Gastrocnemius medialis (tissue), 4 donors: ENCODE results near the gene CHI3L1.

Source experiments
- POLR2A ChIP-seq, 2 donors: fragments of 450-650 bp; IDR thresholded peaks; one replicate each; pipeline ENCODE4 v1.6.1; 2017; ENCODE audit warnings: antibody characterized with exemption in 2 of 2, mild to moderate bottlenecking in 2 of 2, moderate library complexity in 2 of 2
- TF ChIP-seq, protein P1 (sequence below), 5 experiments: fragments of 450-650 bp in 3 of 5; fragments of 200-600 bp in 2 of 5; sonication (generic) in 2 of 5; IDR thresholded peaks in 4 of 5; conservative IDR thresholded peaks in 1 of 5; 1 replicate in 4 of 5; 2 replicates in 1 of 5; pipeline ENCODE4 v1.5.1; 2016 to 2019; ENCODE audit warnings: antibody characterized with exemption in 5 of 5, mild to moderate bottlenecking in 3 of 5, moderate library complexity in 3 of 5

DNA sequence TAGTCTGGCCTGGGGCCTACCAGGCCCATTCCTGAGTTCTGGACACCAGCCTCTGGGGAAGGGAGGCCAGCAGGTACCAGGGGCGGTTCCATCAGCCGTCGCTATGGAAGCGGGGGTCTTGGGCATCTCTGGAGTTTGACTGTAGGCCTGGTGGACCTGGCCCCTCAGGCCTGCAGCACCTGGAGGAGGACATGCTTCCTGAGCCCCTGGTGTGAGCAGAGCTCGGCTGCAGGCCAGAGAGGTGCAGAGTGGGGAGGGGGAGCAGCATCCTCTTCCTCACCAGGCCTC lies 18.6 kb downstream of the CHI3L1 start:
- TF ChIP-seq, protein P1, sequence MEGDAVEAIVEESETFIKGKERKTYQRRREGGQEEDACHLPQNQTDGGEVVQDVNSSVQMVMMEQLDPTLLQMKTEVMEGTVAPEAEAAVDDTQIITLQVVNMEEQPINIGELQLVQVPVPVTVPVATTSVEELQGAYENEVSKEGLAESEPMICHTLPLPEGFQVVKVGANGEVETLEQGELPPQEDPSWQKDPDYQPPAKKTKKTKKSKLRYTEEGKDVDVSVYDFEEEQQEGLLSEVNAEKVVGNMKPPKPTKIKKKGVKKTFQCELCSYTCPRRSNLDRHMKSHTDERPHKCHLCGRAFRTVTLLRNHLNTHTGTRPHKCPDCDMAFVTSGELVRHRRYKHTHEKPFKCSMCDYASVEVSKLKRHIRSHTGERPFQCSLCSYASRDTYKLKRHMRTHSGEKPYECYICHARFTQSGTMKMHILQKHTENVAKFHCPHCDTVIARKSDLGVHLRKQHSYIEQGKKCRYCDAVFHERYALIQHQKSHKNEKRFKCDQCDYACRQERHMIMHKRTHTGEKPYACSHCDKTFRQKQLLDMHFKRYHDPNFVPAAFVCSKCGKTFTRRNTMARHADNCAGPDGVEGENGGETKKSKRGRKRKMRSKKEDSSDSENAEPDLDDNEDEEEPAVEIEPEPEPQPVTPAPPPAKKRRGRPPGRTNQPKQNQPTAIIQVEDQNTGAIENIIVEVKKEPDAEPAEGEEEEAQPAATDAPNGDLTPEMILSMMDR (IDR thresholded peaks at IDR 0.05 in 4 of 5, conservative IDR thresholded peaks at IDR 0.05 in 1 of 5) = no peak
- TF ChIP-seq POLR2A (IDR thresholded peaks at IDR 0.05) = no peak
